GM19467 (cell line): Measurements from ENCODE around the gene EMILIN3.

Experiments
- ATAC-seq: cut with Tn5 transposase; IDR thresholded peaks from one replicate; pipeline ENCODE4 v1.9.1; 2021; ENCODE audit warnings: mild to moderate bottlenecking, moderate library complexity; ENCODE audit not compliant: unreplicated experiment

Gene EMILIN3

GRCh38 chr20:41392295-41392694 is 25.7 kb upstream of the EMILIN3 start:
- ATAC-seq: no peak

- no peak for ATAC-seq
These were observed 25.0 kb upstream of the EMILIN3 start for GRCh38 chr20:41391587-41392001.

- no peak for ATAC-seq
These were observed 24.3 kb upstream of the EMILIN3 start for GRCh38 chr20:41390889-41391288.

- no peak for ATAC-seq
These were observed 20.8 kb upstream of the EMILIN3 start for GRCh38 chr20:41387444-41387851.

GRCh38 chr20:41386502-41387427 is 20.1 kb upstream of the EMILIN3 start:
- ATAC-seq: no peak

GRCh38 chr20:41382791-41383305 is 16.2 kb upstream of the EMILIN3 start:
- ATAC-seq: no peak

- ATAC-seq: no peak
These were observed 14.1 kb upstream of the EMILIN3 start for GRCh38 chr20:41380551-41381193.

GRCh38 chr20:41379551-41379950 is 12.9 kb upstream of the EMILIN3 start:
- ATAC-seq: no peak

- ATAC-seq: no peak
These were observed 10.7 kb upstream of the EMILIN3 start for GRCh38 chr20:41377275-41377674.

GRCh38 chr20:41376349-41376748 is 9.7 kb upstream of the EMILIN3 start:
- no peak for ATAC-seq

- no peak for ATAC-seq
These were observed 9.2 kb upstream of the EMILIN3 start for GRCh38 chr20:41375846-41376245.

- no peak for ATAC-seq
These were observed 7.6 kb upstream of the EMILIN3 start for GRCh38 chr20:41373931-41374920.

- no peak for ATAC-seq
These were observed 6.7 kb upstream of the EMILIN3 start for GRCh38 chr20:41373251-41373783.

- no peak for ATAC-seq
These were observed 4.8 kb upstream of the EMILIN3 start for GRCh38 chr20:41371371-41371770.

- ATAC-seq: no peak
These were observed 3.6 kb upstream of the EMILIN3 start for GRCh38 chr20:41370176-41370575.

- ATAC-seq: no peak
These were observed 3.1 kb upstream of the EMILIN3 start for GRCh38 chr20:41369673-41370072.

GRCh38 chr20:41367956-41368355 is 1.3 kb upstream of the EMILIN3 start:
- no peak for ATAC-seq

- ATAC-seq: no peak
These were observed 726 bp upstream of the EMILIN3 start for GRCh38 chr20:41367393-41367695.

- no peak for ATAC-seq
These were observed 657 bp downstream of the EMILIN3 start for GRCh38 chr20:41365777-41366545.
